Kidney (tissue), 14 donors: Measurements from ENCODE around the gene BSN. TPM values are rescaled to one million over a fixed set of nuclear protein-coding genes. Genes with fewer than 3 reads are reported as not detected.
"Not testable (repeated sequence)": the region's sequence is repeated elsewhere in the genome, so short reads cannot be mapped to it uniquely, and the experiment has no call there.

Experiments
- DNase-seq, 5 donors: peaks; one replicate each; pipeline ENCODE4 v3.0.0-alpha.2; 2013 to 2020
- FAIRE-seq: peaks from 2 replicates; lab custom pipeline; 2012; peaks lifted over from hg19 to GRCh38; lab: Jason Lieb, UNC
- H3K27ac ChIP-seq, 2 donors: one replicate each; pipeline ENCODE4 v1.7.0; 2013; ENCODE audit warnings: low read depth in 2 of 2, low read length in 2 of 2, inconsistent platforms in 1 of 2
- H3K27me3 ChIP-seq: one replicate; pipeline ENCODE4 v1.7.1; 2013; ENCODE audit warnings: low read length, inconsistent platforms; ENCODE audit not compliant: control insufficient read depth, insufficient read depth
- H3K36me3 ChIP-seq, 3 donors: one replicate each; pipeline versions ENCODE4 v1.7.0 to v1.7.1; 2013; ENCODE audit warnings: low read length in 3 of 3, control low read depth in 1 of 3, inconsistent platforms in 1 of 3; ENCODE audit not compliant: insufficient read depth in 3 of 3, control insufficient read depth in 2 of 3
- H3K4me1 ChIP-seq, 3 donors: one replicate each; pipeline versions ENCODE4 v1.7.0 to v1.7.1; 2013; ENCODE audit warnings: low read length in 3 of 3, inconsistent platforms in 1 of 3, low read depth in 1 of 3; ENCODE audit not compliant: control insufficient read depth in 2 of 3, insufficient read depth in 2 of 3
- H3K4me3 ChIP-seq, 3 donors: one replicate each; pipeline versions ENCODE4 v1.7.0 to v1.8.1; 2013; ENCODE audit warnings: low read length in 3 of 3, control low read depth in 1 of 3, inconsistent platforms in 1 of 3
- H3K9ac ChIP-seq, 3 donors: one replicate each; pipeline versions ENCODE4 v1.7.0 to v1.7.1; 2013; ENCODE audit warnings: low read length in 3 of 3, control low read depth in 1 of 3, inconsistent platforms in 1 of 3
- H3K9me3 ChIP-seq, 3 donors: one replicate each; pipeline versions ENCODE4 v1.7.0 to v1.7.1; 2013; ENCODE audit warnings: low read length in 3 of 3, control low read depth in 1 of 3, inconsistent platforms in 1 of 3; ENCODE audit not compliant: control insufficient read depth in 2 of 3, insufficient read depth in 1 of 3
- intact Hi-C: fragments of 100-400 bp; cut with DNase I; formaldehyde crosslinking; loops from one replicate; pipeline ENCODE4 v1.11.1; 2022
- polyA plus RNA-seq: library from polyadenylated mRNA; stranded (reverse); fragments of 350-450 nt; fragmentation: Illumina TruSeq; extraction: RNeasy Lipid Tissue Mini Kit (QIAGEN cat#74804); gene quantifications from one replicate; pipeline ENCODE4 v1.2.3, GENCODE V29; 2014; ENCODE audit warnings: low read depth, low replicate concordance; ENCODE audit not compliant: insufficient read depth
- total RNA-seq: library from RNA; stranded (reverse); fragmentation: NEBNext Ultra II Directional; extraction: Animal tissue kit (Norgen Biotek cat#: 25700); gene quantifications from one replicate; pipeline ENCODE4 v1.2.1, GENCODE V29; 2021
- TF ChIP-seq, protein P1 (sequence below): IDR thresholded peaks from 3 replicates; pipeline ENCODE4 v1.5.1; 2012; ENCODE audit warnings: mild to moderate bottlenecking, moderate library complexity, borderline replicate concordance; ENCODE audit not compliant: insufficient read depth; ENCODE audit errors: extremely low read depth
- donor health status: control.
- donor health status: control.
- donor health status: control.
- donor health status: control.
- donor health status: control.
- donor health status: DM: yes; HTN: yes; CAD: no.
- donor health status: Normal renal cell carcinoma (clear cell type).

BSN gene
- total and polyA plus RNA-seq, 2 donors from 2014 or later, result 0.11 to 1.3 TPM

DNA sequence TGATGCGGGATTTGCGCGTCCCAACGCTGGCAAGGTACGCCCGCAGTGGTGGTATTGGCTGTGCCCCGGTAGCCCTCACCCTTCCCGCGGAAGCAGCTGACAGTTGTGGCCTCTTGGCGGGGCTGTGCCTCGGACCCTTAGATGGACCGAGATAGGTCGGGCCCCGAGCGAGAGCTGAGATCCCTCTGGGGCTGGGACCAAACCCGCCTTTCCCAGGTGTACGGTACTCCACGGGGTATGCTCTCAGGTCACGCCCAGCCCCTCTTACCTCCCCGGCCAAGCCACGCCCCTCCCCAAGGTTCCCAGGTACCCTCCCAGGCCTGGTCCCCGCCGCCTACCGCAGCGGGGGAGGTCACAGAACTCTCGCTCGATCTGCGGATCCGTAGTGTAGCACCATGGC is 132.1 kb downstream of the BSN start:
- not testable (repeated sequence) for FAIRE-seq

DNA sequence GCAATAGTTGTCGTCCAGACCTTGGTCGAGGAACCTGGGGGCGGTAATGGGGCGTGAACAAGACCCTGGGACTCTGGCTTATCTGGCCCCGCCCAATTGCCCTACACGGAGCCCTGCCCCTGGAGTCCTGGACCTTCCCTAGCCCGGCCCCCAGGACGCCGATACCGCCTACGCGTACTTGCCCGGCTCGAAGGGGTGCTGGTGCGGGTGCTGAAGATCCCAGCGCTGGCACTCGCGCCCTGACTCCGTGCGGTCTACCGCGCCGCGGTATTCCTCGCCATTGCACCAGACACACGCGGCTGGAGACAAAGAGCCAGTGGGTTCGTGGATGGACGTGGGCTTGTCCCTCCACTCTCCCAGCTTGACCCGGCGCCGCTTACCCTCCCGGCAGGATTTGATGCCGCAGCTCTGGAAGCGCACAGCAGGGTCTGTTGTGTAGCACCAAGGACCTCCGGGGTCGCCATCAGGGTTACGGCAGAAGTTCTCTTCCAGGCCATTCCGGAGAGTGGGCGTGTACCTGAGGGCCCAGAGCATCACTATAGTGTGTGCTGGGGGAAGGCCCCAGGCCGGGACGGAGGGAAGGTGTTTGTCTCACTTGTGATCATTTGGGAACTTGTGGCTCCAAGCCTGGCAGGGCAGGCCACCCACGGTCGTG is 132.6 kb downstream of the BSN start:
- DNase-seq, result peak; percentile 87 to 93 (median 92)

More for the DNA sequence above, 132.1 kb downstream of the BSN start:
- H3K9me3 ChIP-seq, H3K27me3 ChIP-seq, H3K9ac ChIP-seq, intact Hi-C loops: not testable (repeated sequence)
- Histone ChIP-seq H3K27ac (peak overlapping the region in 1 of 2 donors; percentile 39), H3K4me3 (peak overlapping the region; percentile 33 to 51 (median 42)), H3K36me3 (peaks cover 0 to 22% (median 6%) of the 10 kb centered on the region in 3 donors), H3K4me1 (peaks cover 0 to 41% (median 24%) of the 10 kb centered on the region in 3 donors)
- DNase-seq, result peak; percentile 68 to 92 (median 74)

DNA sequence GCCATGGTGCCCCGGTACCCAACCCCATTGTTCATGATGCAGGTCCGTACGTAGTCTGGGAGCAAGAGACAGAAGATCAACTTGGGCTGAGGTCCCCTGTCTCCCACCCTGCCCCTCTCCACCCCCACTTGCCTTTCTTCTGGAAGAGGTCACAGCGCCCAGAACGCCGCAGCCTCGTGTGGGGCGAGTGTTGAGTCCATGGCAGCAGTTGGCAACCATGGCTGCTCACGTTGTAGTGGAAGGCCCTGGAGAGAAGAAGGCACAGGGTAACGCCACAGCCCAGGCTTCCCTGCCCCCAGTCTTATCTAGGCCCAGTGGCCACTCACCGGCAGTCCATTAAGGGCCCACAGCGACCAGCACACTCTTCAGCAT is 133.1 kb downstream of the BSN start:
- FAIRE-seq, H3K4me3 ChIP-seq, H3K9ac ChIP-seq, intact Hi-C loops, H3K9me3 ChIP-seq, DNase-seq, H3K27me3 ChIP-seq, H3K27ac ChIP-seq: not testable (repeated sequence)
- Histone ChIP-seq H3K36me3 (peaks cover 0 to 12% (median 3%) of the 10 kb centered on the region in 3 donors), H3K4me1 (peaks cover 0 to 40% (median 17%) of the 10 kb centered on the region in 3 donors)

More for the DNA sequence above, 132.6 kb downstream of the BSN start:
- FAIRE-seq, H3K27me3 ChIP-seq, intact Hi-C loops, H3K9ac ChIP-seq, H3K9me3 ChIP-seq, H3K27ac ChIP-seq: not testable (repeated sequence)
- Histone ChIP-seq H3K4me1 (peaks cover 0 to 44% (median 23%) of the 10 kb centered on the region in 3 donors), H3K4me3 (peak overlapping the region; percentile 36 to 51 (median 42)), H3K36me3 (peaks cover 0 to 17% (median 4%) of the 10 kb centered on the region in 3 donors)

DNA sequence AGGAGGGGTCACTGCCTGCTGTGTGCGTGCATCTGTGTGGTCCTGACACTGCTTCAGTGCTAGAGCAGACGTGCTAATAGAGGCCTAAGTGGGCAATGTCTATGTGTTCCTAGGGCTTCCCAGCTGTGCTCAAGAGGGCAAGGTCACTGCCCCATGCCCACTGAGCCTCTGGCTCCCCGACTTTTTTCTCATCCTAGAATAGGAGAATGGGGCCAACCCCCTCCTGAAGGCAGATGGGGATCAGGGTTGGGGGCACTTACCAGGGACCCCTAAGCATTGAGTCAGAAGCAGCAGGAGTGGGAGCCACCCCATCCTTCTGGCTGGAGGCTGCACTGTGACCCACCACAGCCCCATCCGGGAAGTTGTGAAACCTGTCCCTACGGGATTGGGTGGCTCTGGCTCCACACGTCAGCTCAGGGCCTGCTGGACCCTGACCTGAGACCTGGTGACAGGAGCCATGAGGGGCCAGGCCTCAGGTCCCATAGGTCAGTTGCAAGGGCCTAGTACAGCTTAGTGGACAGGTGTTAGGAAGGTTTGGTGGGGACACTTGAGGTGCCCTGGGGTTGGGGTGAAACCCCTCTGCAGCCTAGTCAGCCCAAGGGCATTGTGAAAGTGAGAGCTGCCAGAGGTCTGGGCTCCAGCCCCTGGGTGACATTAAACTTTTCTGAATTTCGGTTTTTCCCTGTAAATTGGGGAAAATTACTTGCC is 134.2 kb downstream of the BSN start:
- DNase-seq, result peak in 2 of 5 donors; percentile 15 to 68
- intact Hi-C loops, H3K9me3 ChIP-seq, H3K36me3 ChIP-seq, FAIRE-seq, H3K27me3 ChIP-seq: not testable (repeated sequence)
- H3K27ac ChIP-seq, result peak overlapping the region; percentile 85 to 89
- peak overlapping the region in 2 of 3 donors; percentile 83 to 89 for H3K4me3 ChIP-seq
- H3K9ac ChIP-seq, result peak overlapping the region in 2 of 3 donors; percentile 93 to 96
- peaks cover 0 to 29% (median 9%) of the 10 kb centered on the region in 3 donors for H3K4me1 ChIP-seq

DNA sequence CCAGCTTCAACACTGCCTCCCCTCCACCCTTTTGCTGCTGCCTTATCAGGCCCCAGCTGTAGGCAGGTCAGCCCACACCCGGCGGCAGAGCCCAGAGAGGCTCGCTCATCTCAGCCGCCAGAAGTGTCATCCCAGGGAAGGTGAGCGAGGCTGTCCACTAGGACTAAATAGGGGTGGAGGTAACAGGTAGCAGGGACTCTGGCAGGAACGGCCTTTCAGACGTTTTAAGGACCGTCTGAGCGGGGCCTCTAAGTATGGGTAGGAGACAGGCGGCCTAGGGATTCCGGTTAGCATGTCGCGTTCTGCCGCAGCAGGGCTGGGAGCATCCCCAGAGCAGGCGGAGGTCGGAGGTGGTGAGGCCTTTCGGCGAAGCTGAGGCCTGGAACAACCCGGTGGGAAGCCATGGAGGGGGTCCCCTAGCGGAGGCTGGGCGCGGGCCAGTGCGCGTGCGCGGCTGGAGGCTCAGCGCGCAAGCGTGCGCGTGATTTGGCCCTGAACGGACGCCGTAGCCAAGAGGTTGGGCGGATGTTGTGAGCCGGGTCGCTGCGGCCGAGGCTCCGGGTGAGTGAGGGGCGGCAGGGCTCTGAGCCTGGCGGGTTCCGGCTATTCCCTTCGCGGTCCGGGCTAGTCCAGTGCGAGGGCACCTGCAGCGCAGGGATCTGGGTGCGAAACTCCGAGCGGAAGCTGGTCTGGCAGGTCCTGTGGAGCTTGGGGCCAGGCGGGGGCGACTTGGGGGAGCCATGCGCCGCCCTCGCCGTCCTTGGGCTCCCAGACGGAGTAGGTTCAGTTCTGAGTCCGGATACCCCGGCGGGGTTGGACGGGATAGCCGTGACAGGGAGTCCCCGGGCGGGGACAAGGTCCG is 135.0 kb downstream of the BSN start, which contains the start of the genes MST1 and RNF123:
Gene MST1 (minus strand): TSS at position 429 of the 862 bp plus-strand sequence. CDS start 783 bp downstream, outside the sequence.
Gene RNF123 (plus strand): TSS at position 512 of the 862 bp plus-strand sequence. CDS start 1,609 bp downstream, outside the sequence.
- no peak for FAIRE-seq
- Histone ChIP-seq H3K36me3 (no peaks in the 10 kb centered on the region), H3K27me3 (no peaks in the 10 kb centered on the region), H3K4me1 (peaks cover 0 to 25% (median 4%) of the 10 kb centered on the region in 3 donors), H3K9me3 (no peaks in the 10 kb centered on the region), H3K4me3 (peak within 1 kb of the TSS; percentile 57 to 89 (median 83)), H3K27ac (peak within 1 kb of the TSS; percentile 85 to 89), H3K9ac (peak within 1 kb of the TSS; percentile 58 to 96 (median 93))
- TF ChIP-seq, protein P1, sequence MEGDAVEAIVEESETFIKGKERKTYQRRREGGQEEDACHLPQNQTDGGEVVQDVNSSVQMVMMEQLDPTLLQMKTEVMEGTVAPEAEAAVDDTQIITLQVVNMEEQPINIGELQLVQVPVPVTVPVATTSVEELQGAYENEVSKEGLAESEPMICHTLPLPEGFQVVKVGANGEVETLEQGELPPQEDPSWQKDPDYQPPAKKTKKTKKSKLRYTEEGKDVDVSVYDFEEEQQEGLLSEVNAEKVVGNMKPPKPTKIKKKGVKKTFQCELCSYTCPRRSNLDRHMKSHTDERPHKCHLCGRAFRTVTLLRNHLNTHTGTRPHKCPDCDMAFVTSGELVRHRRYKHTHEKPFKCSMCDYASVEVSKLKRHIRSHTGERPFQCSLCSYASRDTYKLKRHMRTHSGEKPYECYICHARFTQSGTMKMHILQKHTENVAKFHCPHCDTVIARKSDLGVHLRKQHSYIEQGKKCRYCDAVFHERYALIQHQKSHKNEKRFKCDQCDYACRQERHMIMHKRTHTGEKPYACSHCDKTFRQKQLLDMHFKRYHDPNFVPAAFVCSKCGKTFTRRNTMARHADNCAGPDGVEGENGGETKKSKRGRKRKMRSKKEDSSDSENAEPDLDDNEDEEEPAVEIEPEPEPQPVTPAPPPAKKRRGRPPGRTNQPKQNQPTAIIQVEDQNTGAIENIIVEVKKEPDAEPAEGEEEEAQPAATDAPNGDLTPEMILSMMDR, result no peak
- intact Hi-C loops, result no loop called here
- peak; percentile 95 to 97 (median 96) for DNase-seq

DNA sequence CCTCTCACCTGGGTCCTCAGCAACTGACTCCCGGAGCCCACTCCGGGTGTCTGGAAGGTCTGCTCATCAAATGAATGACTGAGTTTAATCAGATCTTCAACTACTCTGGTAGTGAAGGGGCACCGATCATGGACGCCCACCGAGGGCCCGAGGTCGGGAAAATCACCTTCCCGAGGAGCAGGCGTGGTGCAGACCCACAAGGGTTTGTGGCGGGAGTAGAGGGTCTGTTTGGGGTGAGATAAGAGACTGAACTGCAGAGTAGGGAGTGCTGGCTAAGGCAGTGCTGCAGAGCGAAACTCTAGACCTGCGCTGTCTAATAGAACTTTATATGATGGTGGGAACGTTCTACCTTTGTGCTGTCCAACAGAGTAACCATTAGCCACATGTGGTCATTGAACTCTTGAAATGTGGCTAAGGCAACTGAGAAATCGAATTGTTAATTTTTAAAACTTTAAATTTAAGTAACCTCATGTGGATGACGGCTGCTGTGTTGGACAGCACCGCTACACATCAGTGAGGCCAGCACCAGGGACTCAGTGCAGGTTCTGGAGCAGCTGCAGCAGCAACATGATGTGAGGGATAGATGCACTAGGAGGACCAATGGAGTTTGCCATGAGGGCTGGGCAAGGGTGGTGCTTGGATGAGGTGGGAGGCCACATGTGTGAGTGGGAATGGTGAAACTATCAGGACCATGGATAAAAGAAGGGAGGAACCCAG is 135.8 kb downstream of the BSN start:
- Histone ChIP-seq H3K4me1 (peaks cover 0 to 25% (median 4%) of the 10 kb centered on the region in 3 donors), H3K4me3 (peak overlapping the region; percentile 57 to 89 (median 83)), H3K27ac (peak overlapping the region in 1 of 2 donors; percentile 89), H3K9ac (peak overlapping the region; percentile 58 to 96 (median 90))
- intact Hi-C loops, H3K9me3 ChIP-seq, H3K27me3 ChIP-seq, FAIRE-seq, H3K36me3 ChIP-seq, DNase-seq: not testable (repeated sequence)
